ENCODE data around the gene TNPO3. TPM values are rescaled to one million over a fixed set of nuclear protein-coding genes. Genes with fewer than 3 reads are reported as not detected.

The TNPO3 gene
- total RNA-seq = 33.3 TPM

- peak; percentile 92 for DNase-seq
Measured at GRCh38 chr7:129054438-129055293, at the start of gene TNPO3. Gene TNPO3, minus strand, starts transcription at chr7:129055111. Its CDS starts 341 bp downstream, at chr7:129054770.

GRCh38 chr7:129103561-129104324 lies 48.8 kb upstream of the TNPO3 start:
- DNase-seq = no peak

DNA sequence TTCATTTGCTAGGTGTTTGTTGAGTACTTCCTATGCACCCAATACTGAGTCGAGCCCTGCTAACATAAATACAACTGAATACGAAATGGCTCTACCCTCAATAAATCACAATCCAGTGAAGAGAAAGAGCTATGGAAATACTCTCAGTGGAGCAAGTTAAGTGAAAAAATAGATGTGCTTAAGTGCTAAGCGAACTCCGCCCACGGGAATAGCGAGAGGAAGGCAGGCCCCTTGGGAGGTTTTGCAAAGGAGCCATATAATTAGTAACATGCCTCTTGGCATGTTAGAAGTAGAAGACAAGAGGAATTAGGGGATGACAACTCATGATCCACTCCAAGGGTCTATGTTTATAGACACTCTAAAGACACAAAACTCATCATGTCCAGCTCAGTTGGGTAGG lies 46.8 kb upstream of the TNPO3 start:
- DNase-seq = no peak

GRCh38 chr7:129100827-129101166 lies 45.9 kb upstream of the TNPO3 start:
- no peak for DNase-seq

- no peak for DNase-seq
Measured at GRCh38 chr7:129098409-129099084, 43.6 kb upstream of the TNPO3 start.

- no peak for DNase-seq
Measured at GRCh38 chr7:129095258-129095657, 40.3 kb upstream of the TNPO3 start.

DNA sequence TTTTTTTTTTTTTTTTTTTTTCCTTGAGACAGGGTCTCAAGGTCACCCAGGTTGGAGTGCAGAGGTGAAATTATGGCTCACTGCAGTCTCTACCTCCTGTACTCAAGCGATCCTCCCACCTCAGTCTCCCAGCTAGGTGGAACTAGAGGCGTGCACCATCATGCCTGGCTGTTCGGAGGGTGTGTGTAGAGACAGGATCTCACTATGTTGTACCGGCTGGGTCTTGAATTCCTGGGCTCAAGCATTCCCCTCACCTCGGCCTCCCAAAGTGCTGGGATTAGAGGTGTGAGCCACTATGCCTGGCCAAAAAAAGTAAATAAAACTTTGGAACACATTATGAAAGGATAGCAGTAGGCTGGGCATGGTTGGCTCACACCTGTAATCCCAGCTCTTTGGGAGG lies 39.6 kb upstream of the TNPO3 start:
- DNase-seq = no peak

DNA sequence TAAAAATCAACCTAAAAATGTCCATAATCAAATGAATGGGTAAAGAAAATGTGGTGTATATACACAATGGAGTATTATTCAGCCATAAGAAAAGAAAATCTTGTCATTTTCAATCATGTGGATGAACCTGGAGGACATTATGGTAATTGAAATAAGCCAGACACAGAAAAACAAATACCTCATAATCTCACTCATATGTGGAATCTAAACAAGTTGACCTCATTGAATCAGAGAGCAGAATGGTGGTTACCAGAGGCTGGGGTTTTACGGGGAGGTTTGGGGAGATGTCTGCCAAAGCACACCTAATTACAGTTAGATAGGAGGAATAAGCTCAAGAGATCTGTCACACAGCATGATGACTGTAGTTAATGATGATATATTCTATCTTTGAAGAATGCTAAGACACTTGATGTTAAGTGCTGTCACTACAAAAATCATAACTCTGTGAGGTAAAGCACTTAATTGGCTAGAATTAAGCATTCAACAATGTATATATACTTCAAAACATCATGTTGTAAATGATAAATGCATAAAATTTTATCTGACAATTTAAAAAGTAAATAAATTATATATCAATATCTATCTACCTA lies 39.1 kb upstream of the TNPO3 start:
- no peak for DNase-seq

- DNase-seq = peak; percentile 45
Measured at GRCh38 chr7:129091484-129092002, 36.6 kb upstream of the TNPO3 start.

- no peak for DNase-seq
Measured at GRCh38 chr7:129090300-129090907, 35.5 kb upstream of the TNPO3 start.

DNA sequence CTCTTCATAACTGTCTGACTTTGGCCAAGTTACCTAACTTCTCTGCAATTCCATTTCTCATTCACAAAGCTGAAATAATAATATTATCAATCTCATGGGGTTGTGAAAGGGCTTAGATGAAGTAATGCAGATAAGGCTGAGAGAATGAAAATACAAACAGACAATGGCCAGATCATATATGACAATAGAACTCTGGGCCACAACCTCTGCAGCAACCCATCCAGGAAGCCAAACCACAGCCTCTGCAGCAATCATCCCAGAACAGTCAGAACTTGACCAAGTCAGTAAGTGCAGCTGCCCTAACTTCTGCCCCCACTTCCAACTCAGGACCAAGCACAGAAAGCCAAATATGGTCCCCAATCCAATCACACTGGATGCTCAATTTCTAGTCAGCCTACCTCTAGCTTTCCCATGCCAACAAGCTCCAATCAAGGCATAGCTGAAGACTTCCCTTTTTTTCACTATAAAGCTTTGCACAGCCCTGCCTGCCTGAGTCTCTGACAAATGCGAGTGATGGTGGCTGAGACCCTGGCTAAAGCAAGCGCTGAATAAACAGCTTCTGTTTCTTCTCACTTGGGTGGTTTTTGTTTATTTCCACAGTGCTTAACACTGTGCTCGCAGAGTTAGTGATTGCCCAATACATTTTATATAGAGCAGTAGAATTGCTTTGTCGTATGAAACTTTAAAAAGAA lies 34.8 kb upstream of the TNPO3 start:
- DNase-seq = no peak

GRCh38 chr7:129084801-129085551 lies 30.1 kb upstream of the TNPO3 start:
- DNase-seq = no peak

DNA sequence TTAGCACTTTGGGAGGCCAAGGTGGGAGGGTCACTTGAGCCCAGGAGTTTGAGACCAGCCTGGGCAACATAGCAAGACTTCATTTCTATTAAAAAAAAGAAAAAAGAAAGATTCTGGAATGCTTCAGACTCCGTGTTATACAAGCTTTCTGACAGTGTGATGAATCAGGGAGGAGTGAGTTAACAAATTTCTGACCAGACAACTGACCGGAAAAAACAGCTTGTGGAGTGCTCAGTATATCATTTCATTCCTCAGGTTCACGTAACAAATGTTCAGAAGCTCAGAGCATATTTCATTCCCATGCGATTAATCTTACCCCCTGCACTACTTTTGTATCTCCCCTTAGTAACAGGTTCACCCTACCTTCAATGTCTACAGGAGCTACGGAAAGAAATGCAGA lies 28.6 kb upstream of the TNPO3 start:
- DNase-seq = no peak

- no peak for DNase-seq
Measured at GRCh38 chr7:129078455-129078854, 23.5 kb upstream of the TNPO3 start.

- DNase-seq = no peak
Measured at GRCh38 chr7:129076886-129077285, 22.0 kb upstream of the TNPO3 start.

- DNase-seq = no peak
Measured at GRCh38 chr7:129074994-129075393, 20.1 kb upstream of the TNPO3 start.

- DNase-seq = no peak
Measured at GRCh38 chr7:129074361-129074871, 19.5 kb upstream of the TNPO3 start.

DNA sequence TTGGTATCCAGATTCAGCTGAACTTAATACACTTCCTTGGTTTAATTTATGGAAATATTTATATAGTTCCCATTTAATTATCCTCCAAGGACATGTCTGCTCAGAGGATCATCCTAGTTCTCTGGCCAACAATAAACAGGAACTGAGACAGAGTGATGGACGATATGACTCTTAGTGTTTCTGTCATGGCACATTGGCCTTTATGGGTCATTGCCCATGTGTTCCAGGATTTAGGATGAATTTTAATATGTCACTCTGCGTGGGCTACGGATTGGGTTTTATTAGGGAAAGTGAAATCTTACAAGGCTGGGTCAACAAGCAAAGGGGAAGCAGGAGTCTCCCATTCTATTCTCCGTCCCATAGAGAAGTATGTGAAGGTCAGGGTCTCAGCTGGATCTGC lies 18.8 kb upstream of the TNPO3 start:
- DNase-seq = no peak

DNA sequence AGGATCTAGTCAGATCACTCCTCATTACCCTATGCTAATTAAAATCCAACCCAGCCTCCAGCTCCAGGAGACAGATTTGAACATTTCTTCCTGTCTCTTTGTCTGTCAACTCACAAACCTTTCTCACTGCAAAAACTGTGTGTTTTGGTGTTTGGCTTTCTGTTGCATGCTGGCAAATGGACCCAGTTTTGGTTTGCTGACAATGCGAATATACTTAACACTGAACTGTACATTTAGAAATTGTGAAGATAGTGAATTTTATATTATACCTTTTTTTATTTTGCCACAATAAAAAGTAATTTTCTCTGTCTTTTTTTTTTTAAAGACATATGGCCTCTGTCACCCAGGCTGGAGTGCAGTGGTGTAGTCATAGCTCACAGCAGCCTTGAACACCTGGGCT lies 18.3 kb upstream of the TNPO3 start:
- no peak for DNase-seq

GRCh38 chr7:129072479-129073011 lies 17.6 kb upstream of the TNPO3 start:
- DNase-seq = no peak
